Eye (tissue), 1 donor: ENCODE measurements around the gene CCDC9B.

ENCODE experiments used
- DNase-seq: peaks from one replicate; pipeline ENCODE4 v3.0.0-alpha.2; 2015

Gene CCDC9B

DNA sequence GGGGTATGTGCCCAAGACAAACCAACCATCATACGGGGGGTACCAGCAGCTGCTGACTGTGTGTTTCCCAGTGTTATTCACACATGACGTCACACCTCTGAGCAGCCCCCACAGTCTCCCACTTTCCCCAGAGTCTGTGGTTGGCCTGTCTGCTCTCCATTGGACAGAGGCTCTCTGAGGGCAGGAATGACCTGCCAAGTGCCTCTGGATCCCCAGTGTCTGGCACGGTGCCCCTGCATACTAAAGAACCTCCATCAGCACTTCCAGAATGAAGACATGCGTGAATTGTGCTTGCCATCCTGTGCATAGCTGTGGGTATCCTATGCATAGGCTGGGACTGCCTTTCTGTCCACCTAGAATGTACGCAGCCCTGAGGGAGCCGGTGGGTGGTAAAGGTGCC is 3.5 kb upstream of the CCDC9B start:
- DNase-seq: no peak

DNA sequence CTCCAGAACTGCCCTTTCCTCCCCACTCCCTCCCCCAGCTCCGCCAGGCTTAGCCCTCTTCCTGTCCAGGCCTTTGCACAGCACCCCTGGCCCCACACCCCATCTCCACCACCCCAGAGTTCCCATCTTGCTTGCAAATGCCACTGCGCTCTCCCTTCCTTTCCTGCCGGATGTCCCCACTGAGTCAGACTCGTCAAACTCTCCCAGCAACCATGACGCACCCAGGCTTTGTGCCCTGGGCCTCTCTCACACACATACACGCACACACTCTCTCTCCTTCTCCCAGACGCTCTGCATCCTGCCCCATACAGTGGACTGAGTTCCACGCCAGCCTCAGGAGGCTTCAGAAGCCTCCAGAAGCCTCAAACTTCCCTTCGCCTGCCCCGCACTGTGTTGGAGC is 2.8 kb upstream of the CCDC9B start:
- no peak for DNase-seq

DNA sequence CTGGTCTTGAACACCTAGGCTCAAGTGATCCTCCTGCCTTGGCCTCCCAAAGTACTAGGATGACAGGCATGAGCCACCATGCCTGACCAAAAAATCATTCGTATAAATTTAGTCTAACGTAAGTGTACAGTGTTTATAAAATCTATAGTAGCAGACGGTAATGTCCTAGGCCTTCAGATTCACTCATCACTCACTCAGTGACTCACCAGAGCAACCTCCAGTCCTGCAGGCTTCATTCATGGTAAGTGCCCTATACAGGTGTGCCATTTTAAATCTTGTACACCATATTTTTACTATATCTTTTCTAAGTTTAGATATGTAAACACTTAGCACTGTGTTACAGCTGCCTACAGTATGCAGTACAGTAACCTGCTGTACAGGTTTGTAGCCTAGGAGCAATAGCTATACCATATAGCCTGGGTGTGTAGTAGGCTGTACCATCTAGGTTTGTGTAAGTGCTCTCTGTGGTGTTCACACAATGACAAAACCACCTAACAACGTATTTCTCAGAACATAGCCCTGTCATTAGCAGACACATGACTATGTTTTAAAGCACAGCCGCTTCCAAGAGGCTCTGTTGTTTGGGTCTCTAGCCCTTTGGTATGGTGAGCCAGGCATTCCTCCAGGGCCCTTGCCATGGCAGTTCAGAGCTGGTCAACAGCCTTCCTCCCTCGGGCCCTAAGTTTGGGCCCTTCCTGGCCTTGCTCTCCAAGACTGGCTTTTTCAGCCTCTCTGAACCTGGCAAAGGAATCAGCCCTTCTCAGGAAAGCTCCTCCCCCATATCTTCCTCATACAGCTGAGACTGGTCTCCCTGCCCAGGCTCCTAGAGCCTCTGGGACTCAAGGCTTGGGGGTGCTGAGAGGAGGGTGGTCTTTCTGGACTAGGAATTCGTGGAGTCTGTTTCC is 1.9 kb upstream of the CCDC9B start:
- DNase-seq: no peak

DNA sequence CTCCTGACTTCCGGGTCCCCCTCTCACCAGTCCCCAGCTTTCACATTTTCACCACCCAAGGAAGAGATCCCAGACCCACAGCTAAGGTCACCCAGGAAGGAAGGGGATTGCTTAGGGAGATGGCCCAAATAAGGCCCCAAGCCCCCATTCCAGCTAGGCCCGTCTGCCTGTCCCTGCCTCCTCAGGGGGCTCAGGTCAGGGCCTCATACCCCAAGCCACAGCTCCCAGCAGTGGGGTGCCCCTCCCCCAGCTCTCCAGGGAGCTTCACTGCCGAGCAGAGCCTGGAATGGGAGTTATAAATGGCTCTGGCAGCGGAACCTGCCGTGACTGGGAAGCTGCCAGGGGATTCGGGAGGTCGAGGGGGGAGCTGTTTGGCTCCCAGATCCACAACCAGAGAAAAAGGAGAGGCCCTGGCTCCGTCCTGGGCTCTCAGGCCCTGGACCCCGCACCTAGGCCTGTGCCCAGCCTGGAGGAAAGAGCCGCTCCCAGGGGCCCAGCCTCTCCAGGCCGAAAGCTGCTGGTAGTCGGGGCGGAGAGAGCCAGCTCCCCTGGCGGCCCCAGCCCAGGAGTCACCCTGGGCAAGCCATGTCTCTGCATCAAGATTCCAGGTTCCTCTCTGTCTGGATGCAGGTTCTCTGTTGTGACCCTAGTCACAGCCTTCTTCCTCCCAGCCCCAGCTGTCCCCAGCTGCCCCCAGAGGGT is 550 bp downstream of the CCDC9B start:
- DNase-seq: peak; percentile 63

DNA sequence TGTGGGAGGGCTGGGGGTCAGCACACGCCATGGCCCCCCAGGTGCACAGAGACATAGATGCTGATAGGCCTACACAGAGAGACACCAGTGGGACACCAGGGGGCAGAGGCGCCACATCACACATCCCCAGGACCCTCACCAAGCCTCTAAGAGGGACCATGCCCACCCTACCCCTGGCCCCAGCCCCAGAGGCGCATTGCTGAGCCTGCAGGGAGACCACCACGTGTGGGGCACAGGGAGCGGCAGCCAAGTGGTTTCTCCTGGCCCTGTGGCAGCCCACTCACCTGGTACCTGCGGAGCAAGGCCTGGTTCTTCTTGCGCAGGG is 1.2 kb downstream of the CCDC9B start:
- DNase-seq: no peak

DNA sequence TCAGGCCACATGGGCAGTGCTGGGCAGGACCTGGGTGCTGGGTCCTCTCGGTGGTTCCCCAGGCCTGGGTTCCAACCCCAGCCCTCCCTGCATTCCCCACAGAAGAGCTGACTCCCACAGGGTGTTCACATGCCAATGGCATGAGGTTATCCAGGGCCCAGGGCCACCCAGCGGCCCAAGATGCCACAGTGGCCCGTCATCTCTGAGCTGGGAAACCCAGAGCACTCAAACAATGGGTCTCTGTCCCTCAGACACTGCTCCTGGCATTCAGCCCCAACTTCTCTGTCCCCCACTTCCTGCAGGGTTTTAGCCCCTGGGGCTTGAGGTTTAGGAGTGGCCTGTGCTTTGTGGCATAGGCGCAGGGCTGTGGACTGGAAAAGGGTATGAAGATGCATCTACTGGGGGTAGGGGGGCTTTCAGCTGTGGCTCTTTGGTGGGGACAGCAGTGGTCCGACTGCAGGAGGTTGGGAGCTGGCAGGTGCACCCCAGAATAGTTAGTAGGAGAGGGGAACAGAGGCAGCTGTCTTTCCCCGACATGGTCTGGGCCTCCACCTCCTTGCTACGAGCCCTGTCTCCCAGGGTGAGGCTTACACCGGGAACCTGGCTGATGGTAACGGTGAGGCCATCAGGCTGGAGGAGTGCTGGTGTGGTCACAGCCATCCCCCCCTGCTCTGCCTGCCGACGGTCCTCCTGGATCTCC is 1.7 kb downstream of the CCDC9B start:
- no peak for DNase-seq

DNA sequence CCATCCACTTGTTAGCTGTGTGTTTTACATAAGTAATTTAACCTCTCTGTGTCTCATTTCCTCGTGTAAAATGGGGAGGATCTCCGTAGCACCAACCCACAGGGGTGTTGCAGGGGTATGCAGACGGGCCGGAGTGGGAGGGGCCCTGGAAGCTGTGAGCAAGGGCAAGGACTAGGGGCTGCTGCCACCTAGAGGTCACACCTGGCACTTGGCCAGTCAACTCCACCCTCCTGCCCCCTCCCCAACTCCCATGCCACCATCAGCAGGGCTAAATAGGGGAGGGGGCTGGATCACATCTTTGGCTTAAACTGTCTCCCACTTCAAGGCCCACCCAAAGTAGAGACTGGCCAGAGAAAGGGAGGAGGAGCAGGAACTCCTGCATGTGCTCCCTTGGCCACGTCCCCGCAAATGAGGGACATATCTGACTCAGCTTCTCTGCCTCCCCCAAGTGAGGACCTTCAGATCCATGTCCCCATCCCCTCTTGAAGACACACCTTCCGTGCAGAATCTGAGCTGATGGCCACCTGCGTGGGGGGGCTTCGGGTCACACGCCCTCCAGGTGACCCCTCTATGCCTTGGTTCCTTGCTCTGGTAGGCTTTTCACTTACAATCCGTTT is 2.6 kb downstream of the CCDC9B start:
- peak; percentile 88 for DNase-seq

DNA sequence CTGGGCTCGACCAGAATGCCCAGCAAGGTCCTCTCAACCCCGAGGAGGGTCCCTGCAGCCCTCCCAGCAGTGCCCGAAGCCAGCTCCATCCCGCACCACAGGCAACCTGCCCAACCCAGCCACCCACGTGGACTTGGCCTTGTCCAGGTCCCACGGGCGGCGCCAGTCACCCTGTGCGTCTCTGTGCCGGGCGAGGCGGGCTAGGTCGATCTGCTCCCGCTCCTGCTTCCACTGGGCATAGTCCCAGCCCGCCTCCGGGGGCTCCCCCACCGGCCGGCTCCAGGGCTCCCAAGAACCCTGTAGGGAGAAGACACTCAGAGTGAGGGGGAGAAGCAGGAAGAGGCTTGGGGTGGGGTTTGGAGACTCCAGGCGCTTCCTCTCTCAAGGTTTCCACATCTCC is 3.1 kb downstream of the CCDC9B start:
- DNase-seq: no peak

DNA sequence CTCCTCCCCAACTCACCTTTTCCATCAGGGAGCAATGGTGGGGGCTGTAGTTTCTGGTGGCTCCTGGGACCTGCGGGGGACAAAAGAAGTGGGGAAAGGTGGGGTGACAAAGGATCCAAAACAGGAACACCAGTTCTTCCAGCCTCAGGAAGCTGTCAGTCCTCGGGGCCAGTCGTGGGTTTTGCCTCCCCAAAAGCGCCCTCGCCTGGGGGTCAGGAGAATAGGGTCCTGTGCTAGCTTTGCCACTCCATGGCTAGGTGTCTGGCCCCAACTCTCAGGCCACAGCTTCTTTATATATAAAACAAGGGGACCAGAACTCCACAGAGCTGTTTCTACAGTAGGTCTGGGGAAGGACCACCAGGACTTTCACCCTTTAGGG is 4.0 kb downstream of the CCDC9B start:
- no peak for DNase-seq

DNA sequence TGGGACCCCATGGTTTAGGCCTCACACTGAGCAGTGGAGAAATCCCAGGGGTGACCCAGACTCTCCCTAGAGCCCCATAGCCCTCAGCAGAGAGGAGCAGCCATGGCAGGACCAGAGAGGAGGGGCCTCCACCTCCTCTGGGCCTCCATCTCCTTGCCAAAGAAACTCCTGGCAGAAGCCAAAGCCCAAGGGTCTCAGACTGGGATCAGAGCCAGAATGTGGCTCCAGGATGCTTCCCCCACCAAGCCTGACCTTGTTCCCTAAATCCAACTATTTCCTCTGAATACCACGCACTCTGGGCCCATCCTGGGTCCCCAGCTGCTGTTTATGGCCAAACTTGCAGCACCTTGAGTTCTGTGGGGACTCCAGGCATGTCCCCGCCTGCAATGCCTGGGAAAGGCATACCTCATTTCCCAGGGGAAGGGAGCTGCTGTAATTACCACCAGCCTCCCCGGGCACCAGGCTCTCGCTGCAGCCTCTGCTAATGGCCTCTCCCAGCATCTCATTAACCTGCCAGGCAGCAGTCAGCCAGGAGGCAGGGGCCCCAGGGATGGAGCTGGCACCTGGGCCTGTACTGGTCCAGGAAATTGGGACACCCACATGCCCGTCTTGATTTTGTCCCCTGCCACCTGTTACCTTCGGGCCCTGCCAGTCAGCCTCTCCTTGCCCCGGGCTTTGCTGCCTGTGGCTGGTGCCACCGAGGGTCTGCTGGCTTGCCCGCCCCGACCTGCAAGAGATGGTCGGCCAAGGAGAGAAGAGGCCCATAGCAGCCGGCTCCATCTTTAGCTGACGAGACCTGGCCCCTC is 4.6 kb downstream of the CCDC9B start:
- DNase-seq: no peak

DNA sequence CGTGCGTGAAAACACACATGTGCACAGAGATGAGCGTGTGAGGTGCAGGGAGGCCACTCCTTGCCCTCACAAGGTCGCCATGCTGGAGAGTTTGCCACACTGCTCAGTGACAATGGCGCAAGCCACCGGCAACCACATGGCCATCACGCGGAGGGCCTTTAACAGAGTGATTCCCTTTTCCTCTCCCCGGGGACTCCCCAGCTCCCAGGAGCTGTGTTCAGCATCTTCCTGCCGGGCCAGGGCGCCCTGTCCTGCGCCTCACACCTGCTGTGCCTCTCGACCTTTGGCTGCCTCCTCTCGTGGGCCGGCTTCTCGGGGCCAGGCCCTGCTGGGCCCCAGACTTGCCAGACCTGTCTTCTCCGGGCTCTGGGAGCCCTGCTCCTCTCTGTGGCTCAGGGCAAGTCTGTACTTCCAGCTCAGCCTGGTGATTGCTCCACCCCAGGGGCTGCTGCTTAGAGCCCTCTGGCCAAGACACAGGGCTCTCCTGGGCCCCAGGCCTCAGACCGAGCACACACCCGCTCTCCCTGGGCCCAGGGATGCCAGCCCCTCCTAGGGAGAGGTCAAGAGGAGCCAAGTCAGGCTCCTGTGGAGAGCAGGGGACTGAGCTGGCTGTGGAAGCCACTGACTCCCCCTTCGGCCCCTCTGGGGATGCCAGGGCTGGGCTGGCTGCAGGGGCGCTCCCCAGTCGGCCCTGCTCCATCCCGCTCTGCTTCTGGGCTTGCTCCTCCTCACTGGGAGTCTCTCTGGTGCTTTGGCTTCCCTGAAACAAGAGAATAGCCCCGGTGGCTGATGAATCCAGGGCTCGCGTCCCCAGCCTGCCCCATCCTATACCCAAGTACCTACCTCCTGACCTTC is 5.6 kb downstream of the CCDC9B start:
- DNase-seq: no peak

DNA sequence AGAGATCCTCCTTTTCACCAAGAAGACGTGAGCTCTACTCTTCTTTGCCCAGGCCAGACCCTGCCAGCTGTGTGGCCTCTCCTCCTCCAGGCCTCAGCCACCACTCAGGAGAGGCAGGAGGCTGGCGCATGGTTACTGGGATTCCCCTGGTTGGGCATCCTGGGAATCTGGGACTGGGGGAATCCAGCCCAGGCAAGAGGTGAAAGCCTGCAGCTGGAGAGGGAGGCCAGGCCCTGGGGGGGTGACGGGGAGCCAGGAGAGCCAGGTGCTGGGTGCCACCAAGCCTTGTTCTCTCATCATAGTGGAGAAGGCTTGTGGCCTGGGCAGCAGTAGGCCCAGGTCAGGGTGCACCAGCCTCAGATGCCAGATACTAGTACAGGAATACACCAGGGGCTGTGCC is 6.2 kb downstream of the CCDC9B start:
- DNase-seq: no peak

DNA sequence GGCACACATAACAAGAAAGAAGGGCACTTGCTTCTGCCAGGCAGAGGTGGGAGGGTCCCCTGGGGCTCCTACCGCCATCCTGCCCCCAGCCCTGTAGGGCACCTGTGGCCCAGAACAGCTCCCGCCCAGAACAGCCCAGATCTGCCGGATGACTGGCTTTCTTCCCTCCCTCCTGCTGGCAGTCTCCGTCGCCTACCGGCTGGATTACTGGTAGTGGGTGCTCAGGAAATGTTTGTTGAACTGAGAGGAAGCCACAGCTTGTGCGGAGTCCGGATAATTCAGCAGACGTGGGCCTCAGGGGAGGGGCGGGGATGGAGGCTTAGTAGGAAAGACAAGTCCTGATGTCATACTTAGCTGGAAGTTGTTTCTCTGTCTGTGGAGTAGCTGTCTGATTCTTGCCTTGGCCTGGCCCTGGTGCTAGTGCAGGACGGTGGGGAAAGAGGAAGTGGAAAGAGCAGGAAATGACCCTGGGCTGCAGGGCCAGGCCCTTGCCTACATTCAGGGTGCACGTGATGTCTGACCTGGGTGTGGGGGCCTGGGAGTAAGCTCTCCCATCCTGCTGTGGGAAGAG is 6.7 kb downstream of the CCDC9B start:
- peak; percentile 76 for DNase-seq

DNA sequence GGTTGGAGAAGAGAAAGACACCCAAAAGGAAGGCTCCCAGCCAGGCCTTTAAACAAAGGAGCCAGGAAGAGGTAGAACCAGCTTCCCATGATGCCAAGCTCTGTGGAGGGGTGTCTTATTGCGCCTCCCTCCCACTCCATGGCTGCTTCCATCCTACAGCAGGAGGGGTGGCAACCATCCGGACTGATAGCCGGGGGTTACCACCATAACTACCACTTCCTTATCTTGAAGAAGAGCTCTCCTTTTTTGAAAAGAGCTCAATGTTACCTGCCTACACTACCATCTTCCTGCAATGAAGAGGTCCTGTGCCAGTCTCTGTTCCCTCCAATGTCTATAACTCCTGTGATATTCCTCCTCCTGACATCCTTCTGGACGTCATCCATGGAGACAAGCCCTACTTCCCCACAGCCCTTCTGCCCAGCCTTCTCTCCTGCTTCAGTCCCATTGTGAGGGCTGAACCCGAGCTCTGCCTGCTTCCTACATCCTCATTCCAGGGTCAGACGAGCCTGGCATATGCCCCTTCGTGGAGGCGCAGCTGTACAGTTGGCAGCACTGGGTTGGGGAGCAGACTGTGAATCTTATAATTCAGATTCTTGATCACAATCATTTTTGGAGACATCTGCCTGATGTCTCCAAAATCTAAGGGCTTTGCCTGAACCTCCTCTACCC is 8.5 kb downstream of the CCDC9B start:
- no peak for DNase-seq

DNA sequence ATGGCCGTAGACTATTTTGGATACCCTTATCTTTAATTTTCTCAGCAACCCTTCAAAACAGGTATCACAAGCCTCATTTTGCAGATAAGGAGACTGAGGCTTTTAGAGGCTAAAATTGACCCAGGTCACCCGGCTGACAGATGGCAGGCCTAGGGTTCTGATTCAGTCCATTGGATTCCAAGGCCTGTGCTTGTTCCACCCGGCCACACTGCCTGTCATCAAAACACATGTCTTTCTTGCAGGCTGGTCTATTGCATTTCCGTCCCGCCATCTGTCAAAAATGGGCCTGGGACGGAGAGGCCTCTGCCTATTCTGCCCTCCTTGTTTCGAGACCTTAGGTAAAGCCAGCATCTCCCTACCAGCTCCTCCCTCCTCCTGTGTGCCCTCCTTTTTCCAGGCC is 9.1 kb downstream of the CCDC9B start:
- no peak for DNase-seq

DNA sequence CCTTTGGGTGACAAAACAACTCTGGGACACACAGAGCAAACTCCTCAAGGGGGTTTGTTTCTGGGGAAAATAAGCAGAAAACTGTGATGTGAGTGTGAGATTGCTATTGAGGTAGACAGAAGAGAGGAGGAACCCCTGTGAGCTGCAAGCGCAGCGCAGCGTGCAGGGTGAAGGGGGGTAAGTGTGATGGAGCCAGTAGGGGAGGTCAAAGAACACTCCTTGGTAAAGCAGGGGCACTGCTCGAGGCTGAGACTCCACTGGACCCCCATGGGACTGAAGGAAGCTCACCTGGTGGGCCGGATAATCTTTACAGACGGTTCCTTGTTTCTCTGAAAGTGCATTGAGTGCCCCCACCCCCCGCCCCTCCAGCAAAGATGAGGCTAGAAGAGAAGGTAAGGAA is 9.7 kb downstream of the CCDC9B start:
- DNase-seq: no peak

DNA sequence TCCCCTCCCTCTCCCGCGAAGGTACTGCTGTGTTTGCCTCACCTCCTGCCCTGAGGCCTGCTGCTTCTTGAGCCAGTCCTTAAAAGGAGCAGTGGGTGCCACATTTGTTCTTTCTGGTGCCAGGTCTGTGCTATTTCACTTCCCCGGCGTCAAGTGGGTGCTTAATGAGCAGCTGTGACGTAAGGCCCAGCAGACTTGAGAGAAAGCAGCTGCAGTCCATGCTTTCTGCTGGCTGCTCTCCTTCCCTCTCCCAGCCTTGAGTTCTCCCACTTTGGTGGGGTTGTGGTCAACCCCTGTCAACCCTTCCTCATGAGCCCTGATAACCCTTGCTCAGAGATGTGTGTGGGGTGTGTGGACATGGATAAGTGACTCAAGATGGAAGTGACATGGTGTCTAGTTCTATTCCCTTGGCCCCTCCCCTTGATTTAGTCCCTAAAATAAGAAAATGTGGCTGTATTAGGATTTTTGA is 10.3 kb downstream of the CCDC9B start:
- DNase-seq: no peak

DNA sequence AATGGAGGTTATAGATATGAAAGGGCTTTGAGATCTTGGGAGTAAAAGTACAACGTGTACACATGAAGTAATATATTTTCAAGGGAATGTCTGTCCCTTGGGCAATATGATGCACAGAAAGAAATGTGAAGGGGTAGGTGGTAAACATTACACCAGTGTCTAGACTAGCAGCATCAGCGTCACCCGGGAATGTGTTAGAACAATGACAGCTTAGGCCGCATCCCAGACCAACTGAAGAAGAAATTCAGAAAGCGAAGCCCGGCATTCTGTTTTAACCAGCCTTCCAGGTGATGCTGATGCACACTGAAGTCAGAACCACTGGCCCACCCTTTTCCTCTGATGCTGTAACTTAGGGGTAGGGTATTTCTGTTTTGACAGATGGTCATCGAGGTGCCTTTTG is 10.9 kb downstream of the CCDC9B start:
- no peak for DNase-seq

DNA sequence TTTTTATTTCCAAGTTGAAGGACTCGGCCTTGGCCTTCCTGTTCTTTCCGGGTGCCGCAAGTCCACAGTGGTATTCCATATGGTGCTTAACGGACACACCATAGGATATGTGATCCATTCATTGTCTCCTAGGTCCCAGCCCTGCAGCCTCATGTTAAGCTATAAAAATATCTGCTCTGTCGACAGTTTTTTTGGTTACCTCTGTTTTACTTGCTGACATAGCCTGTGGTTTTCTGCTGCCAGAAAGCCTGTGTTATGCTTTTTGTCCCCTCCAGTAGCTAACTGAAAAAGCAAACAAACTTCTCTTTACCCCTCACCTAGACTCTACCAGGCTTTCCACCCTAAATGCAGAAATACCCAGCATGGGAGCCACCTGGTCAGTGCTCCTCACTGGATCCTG is 12.0 kb downstream of the CCDC9B start:
- DNase-seq: no peak

DNA sequence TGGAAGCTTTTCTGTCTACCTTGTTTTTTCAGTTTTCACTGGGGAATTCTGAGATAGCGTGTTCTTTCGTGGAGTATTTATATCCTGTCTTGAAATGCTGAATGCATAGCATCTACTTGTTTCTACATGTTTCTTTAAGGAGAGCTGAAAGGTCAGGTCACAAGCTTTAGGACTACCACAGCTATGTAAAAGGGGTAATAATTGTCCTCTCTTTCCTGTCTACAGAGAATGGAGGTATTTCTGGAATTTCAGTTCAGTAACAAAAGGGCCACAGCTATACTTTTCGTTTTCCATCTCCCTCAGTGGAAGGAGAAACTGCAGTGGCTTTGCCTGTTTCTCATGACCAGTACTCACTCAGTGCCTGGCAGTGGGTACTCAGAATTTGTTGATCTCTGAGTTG is 12.6 kb downstream of the CCDC9B start:
- DNase-seq: no peak

DNA sequence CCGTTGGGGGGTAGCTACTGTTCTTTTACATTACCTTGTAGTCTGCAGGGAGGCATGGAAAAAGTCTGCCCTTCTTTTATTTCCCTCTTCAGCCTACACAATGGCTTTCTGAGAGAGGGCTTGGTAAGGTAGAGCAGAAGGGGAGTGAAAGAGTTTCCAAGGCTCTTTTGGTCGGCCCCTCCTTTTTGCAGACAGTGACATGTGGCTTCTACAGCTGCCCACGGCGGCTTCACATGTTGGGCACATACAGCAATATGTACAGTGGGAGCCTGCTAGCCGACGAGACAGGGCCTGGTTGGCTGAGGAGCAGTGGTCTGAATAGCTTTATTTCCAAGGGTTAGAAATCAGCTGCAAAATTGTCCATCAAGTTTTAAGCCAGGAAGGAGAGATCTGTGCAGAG is 13.3 kb downstream of the CCDC9B start:
- no peak for DNase-seq
